Measurements from ENCODE around the gene MOBP.

- no peak for TF ChIP-seq TEAD4 (IDR thresholded peaks at IDR 0.05; ENCODE audit: low read depth, low read length)
- no peak for TF ChIP-seq EGR1 (IDR thresholded peaks at IDR 0.05; ENCODE audit: borderline replicate concordance, low read depth, low read length)
- TF ChIP-seq SP1 (IDR thresholded peaks at IDR 0.05; ENCODE audit: low read depth, low read length): no peak
- no peak for TF ChIP-seq EZH2 (IDR thresholded peaks at IDR 0.05; ENCODE audit: low read depth, low read length, severe bottlenecking)
- TF ChIP-seq USF2 (IDR thresholded peaks at IDR 0.05; ENCODE audit: low read length): no peak
- TF ChIP-seq, protein P1, sequence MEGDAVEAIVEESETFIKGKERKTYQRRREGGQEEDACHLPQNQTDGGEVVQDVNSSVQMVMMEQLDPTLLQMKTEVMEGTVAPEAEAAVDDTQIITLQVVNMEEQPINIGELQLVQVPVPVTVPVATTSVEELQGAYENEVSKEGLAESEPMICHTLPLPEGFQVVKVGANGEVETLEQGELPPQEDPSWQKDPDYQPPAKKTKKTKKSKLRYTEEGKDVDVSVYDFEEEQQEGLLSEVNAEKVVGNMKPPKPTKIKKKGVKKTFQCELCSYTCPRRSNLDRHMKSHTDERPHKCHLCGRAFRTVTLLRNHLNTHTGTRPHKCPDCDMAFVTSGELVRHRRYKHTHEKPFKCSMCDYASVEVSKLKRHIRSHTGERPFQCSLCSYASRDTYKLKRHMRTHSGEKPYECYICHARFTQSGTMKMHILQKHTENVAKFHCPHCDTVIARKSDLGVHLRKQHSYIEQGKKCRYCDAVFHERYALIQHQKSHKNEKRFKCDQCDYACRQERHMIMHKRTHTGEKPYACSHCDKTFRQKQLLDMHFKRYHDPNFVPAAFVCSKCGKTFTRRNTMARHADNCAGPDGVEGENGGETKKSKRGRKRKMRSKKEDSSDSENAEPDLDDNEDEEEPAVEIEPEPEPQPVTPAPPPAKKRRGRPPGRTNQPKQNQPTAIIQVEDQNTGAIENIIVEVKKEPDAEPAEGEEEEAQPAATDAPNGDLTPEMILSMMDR (IDR thresholded peaks at IDR 0.05; ENCODE audit: control extremely low read depth in 1 of 3, insufficient read depth in 1 of 3, low read depth in 1 of 3, low read length in 3 of 3): no peak
- no peak for TF ChIP-seq SRF (IDR thresholded peaks at IDR 0.05; ENCODE audit: low read depth, low read length)
- no peak for TF ChIP-seq EP300 (IDR thresholded peaks at IDR 0.05; ENCODE audit: borderline replicate concordance in 1 of 2, low read depth in 2 of 2, low read length in 2 of 2)
- no peak for TF ChIP-seq ATF2 (IDR thresholded peaks at IDR 0.05; ENCODE audit: low read length)
- no peak for TF ChIP-seq CREB1 (IDR thresholded peaks at IDR 0.05)
- no peak for TF ChIP-seq HDAC6 (IDR thresholded peaks at IDR 0.05; ENCODE audit: low read depth, low read length)
- no peak for TF ChIP-seq POLR2A (IDR thresholded peaks at IDR 0.05; ENCODE audit: control extremely low read depth in 1 of 2, low read depth in 2 of 2, low read length in 2 of 2)
- TF ChIP-seq TAF1 (IDR thresholded peaks at IDR 0.05; ENCODE audit: low read depth, low read length): no peak
- no peak for TF ChIP-seq CEBPB (IDR thresholded peaks at IDR 0.05; ENCODE audit: low read depth, low read length)
Measured at GRCh38 chr3:39474126-39474515, 6.6 kb downstream of the MOBP start.

Data from H1 (cell line).